DOHH2 (cell line): ENCODE results near the gene MARCHF9.

Experiments used
- H3F3A ChIP-seq: fragments of 200-600 bp; sonication (generic), shearing (Covaris generic); 2 replicates; pipeline ENCODE4 v1.6.0; 2016; ENCODE audit warnings: antibody characterized with exemption, mild to moderate bottlenecking; ENCODE audit not compliant: control insufficient read depth, insufficient read depth
- H3K27ac ChIP-seq: fragments of 200-600 bp; sonication (generic); 2 replicates; pipeline ENCODE4 v1.5.1; 2014; ENCODE audit warnings: low read depth, mild to moderate bottlenecking, low read length, moderate library complexity
- H3K27me3 ChIP-seq: fragments of 200-600 bp; sonication (generic); 2 replicates; pipeline ENCODE4 v1.6.1; 2014; ENCODE audit warnings: mild to moderate bottlenecking, low read length, mixed read lengths; ENCODE audit not compliant: control insufficient read depth
- H3K36me3 ChIP-seq: fragments of 200-600 bp; sonication (generic); 2 replicates; pipeline ENCODE4 v1.6.1; 2014; ENCODE audit warnings: mild to moderate bottlenecking, low read length, moderate library complexity, mixed read lengths; ENCODE audit not compliant: control insufficient read depth
- H3K4me1 ChIP-seq: fragments of 200-600 bp; sonication (generic); 2 replicates; pipeline ENCODE4 v1.6.1; 2014; ENCODE audit warnings: mild to moderate bottlenecking, low read length, mixed read lengths; ENCODE audit not compliant: control insufficient read depth
- H3K4me2 ChIP-seq: fragments of 200-600 bp; sonication (generic); 2 replicates; pipeline ENCODE4 v1.6.0; 2014; ENCODE audit warnings: mild to moderate bottlenecking, low read length, moderate library complexity
- H3K4me3 ChIP-seq: fragments of 200-600 bp; sonication (generic); 2 replicates; pipeline ENCODE4 v1.5.1; 2014; ENCODE audit warnings: mild to moderate bottlenecking, low read length, mixed read lengths
- H3K79me2 ChIP-seq: fragments of 200-600 bp; sonication (generic); 2 replicates; pipeline ENCODE4 v1.6.1; 2014; ENCODE audit warnings: mild to moderate bottlenecking, low read length, mixed read lengths; ENCODE audit not compliant: control insufficient read depth
- H3K9me2 ChIP-seq: fragments of 200-600 bp; sonication (generic); replicated peaks from 2 replicates; pipeline ENCODE4 v1.6.1; 2014; ENCODE audit warnings: mild to moderate bottlenecking, low read length, mixed read lengths; ENCODE audit not compliant: control insufficient read depth
- H3K9me3 ChIP-seq: fragments of 200-600 bp; sonication (generic); 2 replicates; pipeline ENCODE4 v1.6.1; 2014; ENCODE audit warnings: antibody characterized with exemption, low read length, mixed read lengths; ENCODE audit not compliant: control insufficient read depth, insufficient read depth
- H4K20me1 ChIP-seq: fragments of 200-600 bp; sonication (generic); 2 replicates; pipeline ENCODE4 v1.6.0; 2014; ENCODE audit warnings: low read depth, mild to moderate bottlenecking, antibody characterized with exemption, low read length, moderate library complexity; ENCODE audit not compliant: control insufficient read depth, insufficient read depth
- EZH2phosphoT487 ChIP-seq: fragments of 200-600 bp; sonication (generic); IDR thresholded peaks from 2 replicates; pipeline ENCODE4 v1.6.1; 2017; ENCODE audit warnings: borderline replicate concordance, mild to moderate bottlenecking, antibody characterized with exemption, low read length, moderate library complexity, mixed read lengths
- TF ChIP-seq, protein P1 (sequence below): fragments of 200-600 bp; sonication (generic); IDR thresholded peaks from one replicate; pipeline ENCODE4 v1.5.1; 2014; ENCODE audit warnings: antibody characterized with exemption, mild to moderate bottlenecking, low read depth, low read length; ENCODE audit not compliant: poor library complexity, severe bottlenecking

The MARCHF9 gene

DNA sequence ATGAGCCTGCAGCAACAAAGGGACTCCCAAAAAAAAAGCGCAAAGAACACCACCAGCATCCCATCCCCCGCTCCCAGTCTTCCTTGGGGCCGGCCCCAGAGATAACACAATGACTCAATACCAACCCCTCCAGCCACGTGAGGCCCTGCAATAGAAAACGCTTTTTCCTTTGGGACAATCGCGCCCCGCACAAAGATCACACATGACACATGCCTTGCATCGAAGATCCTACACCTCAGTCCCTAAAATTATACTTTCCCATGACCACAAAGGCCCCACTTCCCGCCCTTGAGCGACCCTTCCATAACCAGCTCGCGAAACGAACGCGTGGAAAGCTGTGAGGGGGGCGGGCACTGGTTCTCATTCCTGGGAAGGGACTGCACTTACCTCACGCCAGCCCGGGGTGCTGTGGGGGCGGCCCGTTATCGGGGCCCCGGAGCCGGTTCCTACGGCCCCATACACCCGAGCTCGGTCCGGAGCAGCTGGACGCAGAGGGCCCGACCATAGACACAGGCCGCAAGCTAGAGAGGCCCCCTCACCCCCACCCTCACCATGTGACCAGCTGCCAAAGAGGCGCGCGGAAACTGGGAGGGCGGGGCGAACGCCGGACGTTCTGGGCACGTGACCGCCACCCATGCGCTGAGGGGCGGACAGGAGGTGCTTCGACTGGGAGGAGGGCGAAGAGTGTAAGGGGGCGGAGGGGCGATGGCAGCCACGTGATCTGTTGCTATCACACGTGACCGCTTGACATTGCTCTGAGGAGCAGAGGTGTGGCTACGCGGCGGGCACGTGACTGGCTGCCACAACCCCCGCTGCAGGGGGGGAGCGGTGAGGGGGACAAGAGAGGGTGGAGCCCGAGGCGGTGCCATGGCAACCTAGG lies 2.9 kb upstream of the MARCHF9 start, which contains the start of gene CDK4:
CDK4 (minus strand) TSS at position 523 of the 880 bp plus-strand sequence. CDS start 593 bp downstream, outside the sequence.
- H3K4me2 ChIP-seq = peak within 1 kb of the TSS; percentile 78
- no peak for TF ChIP-seq EZH2phosphoT487
- TF ChIP-seq, protein P1, sequence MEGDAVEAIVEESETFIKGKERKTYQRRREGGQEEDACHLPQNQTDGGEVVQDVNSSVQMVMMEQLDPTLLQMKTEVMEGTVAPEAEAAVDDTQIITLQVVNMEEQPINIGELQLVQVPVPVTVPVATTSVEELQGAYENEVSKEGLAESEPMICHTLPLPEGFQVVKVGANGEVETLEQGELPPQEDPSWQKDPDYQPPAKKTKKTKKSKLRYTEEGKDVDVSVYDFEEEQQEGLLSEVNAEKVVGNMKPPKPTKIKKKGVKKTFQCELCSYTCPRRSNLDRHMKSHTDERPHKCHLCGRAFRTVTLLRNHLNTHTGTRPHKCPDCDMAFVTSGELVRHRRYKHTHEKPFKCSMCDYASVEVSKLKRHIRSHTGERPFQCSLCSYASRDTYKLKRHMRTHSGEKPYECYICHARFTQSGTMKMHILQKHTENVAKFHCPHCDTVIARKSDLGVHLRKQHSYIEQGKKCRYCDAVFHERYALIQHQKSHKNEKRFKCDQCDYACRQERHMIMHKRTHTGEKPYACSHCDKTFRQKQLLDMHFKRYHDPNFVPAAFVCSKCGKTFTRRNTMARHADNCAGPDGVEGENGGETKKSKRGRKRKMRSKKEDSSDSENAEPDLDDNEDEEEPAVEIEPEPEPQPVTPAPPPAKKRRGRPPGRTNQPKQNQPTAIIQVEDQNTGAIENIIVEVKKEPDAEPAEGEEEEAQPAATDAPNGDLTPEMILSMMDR = no peak
- H4K20me1 ChIP-seq = no peaks in the 10 kb centered on the region; the same call in 1 of the 2 replicates
- peak within 1 kb of the TSS; percentile 57 for H3K27ac ChIP-seq
- peaks cover 42% of the 10 kb centered on the region for H3K4me1 ChIP-seq
- H3K9me3 ChIP-seq = no peaks in the 10 kb centered on the region
- peaks cover 55% of the 10 kb centered on the region for H3K36me3 ChIP-seq
- peak within 1 kb of the TSS; percentile 98 for H3K4me3 ChIP-seq
- H3F3A ChIP-seq = peaks cover 30% of the 10 kb centered on the region
- H3K9me2 ChIP-seq = no peaks in the 10 kb centered on the region
- H3K27me3 ChIP-seq = no peaks in the 10 kb centered on the region
- H3K79me2 ChIP-seq = peaks cover 52% of the 10 kb centered on the region

DNA sequence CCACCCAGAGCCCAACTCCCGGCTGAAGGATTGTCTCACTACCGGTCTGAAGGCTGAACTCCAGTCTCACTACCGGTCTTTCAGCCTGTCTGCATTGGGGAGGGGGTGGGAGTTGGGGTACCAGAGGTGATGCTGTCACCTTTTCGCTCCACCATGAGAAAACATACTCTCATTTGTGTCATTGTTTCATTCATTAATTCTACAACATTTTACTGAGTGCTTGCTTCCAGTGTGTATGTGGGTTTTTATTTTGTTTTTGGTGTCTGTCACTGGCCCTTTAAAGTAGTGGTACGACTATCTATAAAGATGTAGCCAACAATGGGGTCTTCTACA lies 2.3 kb upstream of the MARCHF9 start:
- no peaks in the 10 kb centered on the region for H3K27me3 ChIP-seq
- TF ChIP-seq EZH2phosphoT487 = no peak
- TF ChIP-seq, protein P1 = no peak
- H3K27ac ChIP-seq = peak overlapping the region; percentile 21
- H3K4me3 ChIP-seq = peak overlapping the region; percentile 69
- H4K20me1 ChIP-seq = no peaks in the 10 kb centered on the region; the same call in 1 of the 2 replicates
- H3K4me2 ChIP-seq = peak overlapping the region; percentile 76
- H3K36me3 ChIP-seq = peaks cover 55% of the 10 kb centered on the region
- H3K4me1 ChIP-seq = peaks cover 46% of the 10 kb centered on the region
- peaks cover 58% of the 10 kb centered on the region for H3K79me2 ChIP-seq
- H3F3A ChIP-seq = peaks cover 25% of the 10 kb centered on the region
- H3K9me2 ChIP-seq = no peaks in the 10 kb centered on the region
- H3K9me3 ChIP-seq = no peaks in the 10 kb centered on the region

DNA sequence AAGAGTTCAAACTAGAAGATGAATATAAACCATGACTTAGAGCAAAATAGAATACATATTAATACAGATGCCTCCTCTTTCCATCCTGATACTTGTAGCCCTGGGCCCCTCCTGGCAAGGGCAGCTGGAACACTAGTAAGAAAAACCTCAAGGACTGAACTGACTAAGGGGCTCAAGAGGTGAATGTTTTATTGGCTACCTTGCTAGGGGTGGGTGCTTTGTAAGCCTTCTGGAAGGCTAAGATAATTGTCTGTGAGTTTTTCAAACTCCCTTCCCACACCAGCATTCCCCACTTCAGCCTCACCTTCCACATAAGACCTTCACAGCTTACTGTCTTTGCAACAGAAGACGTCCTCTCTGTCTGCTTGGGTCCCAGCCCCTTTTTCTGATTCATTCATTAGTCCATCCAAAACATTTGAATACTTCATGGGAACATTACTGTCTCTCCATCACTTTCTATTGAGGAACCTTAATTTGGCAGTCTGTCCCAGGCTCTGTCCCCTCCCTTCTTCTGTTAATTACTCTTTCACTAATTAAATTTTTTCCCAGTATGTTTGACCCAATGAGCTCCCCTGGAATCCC lies 1.1 kb upstream of the MARCHF9 start:
- peaks cover 56% of the 10 kb centered on the region for H3K36me3 ChIP-seq
- H3K27ac ChIP-seq = peak overlapping the region; percentile 37
- H3K9me3 ChIP-seq = no peaks in the 10 kb centered on the region
- H3K27me3 ChIP-seq = no peaks in the 10 kb centered on the region
- peaks cover 47% of the 10 kb centered on the region for H3K4me1 ChIP-seq
- no peaks in the 10 kb centered on the region; the same call in 1 of the 2 replicates for H4K20me1 ChIP-seq
- H3K4me2 ChIP-seq = peak overlapping the region; percentile 96
- TF ChIP-seq, protein P1 = no peak
- H3K79me2 ChIP-seq = peaks cover 69% of the 10 kb centered on the region
- no peaks in the 10 kb centered on the region for H3K9me2 ChIP-seq
- peak overlapping the region; percentile 88 for H3K4me3 ChIP-seq
- H3F3A ChIP-seq = peaks cover 19% of the 10 kb centered on the region
